CD4-positive, alpha-beta T cell treated with Interleukin-2 at 100 ng/mL for 4 hours (primary cell): ENCODE data around the gene RMI2.
A peak's percentile ranks its signal among the peaks of the same experiment; 100 is the strongest.

Source experiments
- DNase-seq: peaks from one replicate; pipeline ENCODE4 v3.0.0-alpha.2; 2020; ENCODE audit warnings: low spot score

Gene RMI2

DNA sequence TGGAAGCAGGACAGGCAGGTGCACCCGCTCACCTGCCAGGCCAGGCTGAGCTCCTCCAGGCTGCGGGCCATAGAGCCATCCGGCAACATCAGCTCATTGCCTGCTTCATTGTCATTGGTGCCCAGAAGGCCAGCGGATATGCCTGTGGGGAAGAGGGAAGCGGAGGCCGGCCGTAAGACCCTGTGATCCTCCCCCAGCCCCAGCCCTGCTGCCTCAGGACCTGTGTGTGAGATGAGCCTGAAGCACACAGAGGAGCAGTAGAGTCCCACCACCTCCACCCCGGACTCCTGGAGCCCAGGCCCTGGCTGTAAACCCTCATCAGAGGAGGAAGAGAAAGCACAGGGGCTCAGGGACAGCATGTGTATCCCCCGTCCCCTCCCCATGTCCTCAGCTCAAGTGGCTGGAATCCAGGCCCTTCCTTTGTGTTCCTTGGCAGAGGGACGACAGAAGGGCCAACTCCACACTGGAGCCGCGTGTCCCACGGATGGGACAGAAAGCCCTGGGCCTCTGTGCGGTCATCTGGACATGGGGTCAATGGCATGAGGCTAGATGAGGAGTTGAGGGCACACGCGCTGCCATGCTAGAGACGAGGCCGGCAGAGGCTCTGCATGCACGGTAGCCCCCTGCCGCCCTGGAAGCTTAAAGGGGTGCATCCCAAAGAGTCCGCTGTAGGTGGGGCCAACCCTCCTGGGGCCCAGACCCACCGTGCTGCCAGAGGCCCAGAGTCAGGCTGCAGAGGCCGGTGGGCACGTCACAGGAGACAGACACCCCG lies 39.1 kb downstream of the RMI2 start:
- DNase-seq = no peak

DNA sequence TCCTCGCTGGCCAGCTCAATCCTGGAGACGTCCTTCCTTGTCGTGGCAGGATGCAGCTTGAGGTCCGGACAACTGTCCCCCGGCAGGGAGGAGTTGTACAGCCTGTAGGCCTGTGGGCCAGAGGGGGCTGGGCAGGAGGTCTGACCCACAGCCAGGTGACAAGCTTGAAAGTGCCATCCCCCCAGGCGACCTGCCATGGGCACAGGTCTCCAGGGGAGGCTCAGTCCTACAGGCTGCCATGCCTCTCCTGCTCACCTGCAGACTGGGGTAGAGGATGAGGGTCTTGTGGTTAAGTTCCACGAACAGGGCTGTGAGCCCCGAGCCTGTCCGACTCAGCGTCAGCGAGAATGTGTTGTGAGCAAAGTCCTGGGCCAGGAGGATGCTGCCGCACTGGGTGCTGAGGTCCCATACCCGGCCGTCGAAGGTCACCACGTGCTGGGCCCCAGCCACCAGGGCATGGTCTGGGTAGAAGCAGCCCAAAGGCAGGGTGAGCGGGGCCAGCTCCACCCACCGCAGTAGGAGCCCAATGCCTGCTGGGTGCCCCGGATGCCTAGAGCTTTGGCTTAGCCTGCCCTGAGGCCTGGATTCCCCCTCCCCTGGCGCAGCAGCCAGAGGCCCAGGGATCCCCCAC lies 39.8 kb downstream of the RMI2 start:
- DNase-seq = no peak

DNA sequence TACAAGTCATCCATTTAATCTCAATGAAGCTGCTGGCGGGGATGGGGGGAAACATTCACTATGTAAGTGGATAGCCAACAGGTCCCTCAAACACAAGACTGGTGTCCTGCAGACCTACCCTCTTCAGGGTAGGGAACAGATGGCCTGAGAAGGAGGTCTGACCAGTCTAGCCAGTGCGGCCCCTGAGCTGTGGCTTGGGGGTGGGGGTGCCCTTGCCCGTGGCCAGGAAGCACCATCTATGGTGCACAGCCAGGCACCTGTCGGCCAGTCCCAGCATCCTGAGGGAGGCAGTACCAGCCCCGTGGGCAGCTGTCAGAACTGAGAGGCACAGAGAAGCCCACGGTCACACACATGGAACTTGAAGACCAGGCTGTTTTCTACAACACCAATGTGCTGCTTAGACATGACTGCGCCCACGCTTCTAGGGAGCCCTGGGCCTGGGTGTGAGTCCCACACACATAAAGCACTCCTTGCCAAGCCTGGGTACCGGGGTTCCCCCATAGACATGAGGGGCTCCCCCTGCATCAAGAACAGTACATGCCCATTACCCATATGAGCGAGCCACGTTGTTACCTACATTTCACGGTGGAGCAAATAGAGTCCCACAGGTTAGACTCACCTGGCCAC lies 40.9 kb downstream of the RMI2 start:
- DNase-seq = no peak

DNA sequence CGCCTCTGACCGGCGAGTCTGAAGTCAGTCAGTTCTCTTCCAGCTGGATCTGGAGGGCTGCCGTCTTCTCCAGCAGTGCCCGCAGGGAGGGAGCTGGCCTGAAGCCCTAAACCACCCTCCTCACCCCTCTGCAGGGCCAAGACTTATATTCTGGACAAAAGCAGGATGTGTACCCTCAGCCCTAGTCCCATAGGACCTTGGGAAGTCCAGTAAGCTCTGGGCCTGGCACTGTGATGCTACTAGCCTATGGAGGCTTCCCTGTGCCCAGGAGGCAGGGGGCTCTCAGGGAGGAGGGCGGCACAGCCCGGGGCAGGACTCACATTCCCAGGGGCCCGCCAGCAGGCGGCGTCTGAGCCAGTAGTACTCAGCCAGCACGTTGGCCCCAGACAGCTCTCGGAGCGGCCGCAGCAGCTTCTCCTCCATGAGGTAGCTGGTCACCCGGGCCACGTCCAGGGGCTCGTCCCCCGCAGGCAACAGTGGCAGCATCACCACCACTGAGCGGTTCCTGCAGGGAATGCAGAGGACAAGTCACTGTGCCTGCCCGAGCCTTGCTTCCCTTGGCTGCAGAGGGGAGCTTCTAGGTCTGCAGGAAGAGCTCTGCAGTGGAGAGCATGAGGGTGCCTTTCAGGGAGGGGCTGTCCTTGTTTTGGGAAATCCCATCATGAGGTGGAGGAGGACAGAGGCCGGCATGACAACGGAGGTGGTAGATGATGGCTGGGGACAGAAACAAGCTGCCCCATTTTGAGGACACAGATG lies 41.7 kb downstream of the RMI2 start:
- no peak for DNase-seq

DNA sequence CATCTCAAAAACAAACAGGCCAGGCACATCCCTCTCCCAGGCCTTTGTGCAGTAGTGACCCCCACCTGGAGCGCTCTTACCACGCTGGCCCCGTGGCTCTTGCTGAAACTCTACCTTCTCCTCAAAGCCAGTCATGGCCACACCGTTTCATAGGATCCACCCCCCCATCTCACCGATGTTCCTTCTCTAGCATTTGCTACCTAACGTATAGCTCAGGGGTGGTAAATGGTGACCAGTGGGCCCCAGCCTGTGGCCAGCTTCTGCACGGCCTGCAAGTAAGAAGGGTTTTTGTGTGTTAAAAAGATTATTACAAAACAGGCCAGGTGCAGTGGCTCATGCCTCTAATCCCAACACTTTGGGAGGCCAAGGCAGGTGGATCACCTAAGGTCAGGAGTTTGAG lies 43.8 kb downstream of the RMI2 start:
- DNase-seq = no peak

DNA sequence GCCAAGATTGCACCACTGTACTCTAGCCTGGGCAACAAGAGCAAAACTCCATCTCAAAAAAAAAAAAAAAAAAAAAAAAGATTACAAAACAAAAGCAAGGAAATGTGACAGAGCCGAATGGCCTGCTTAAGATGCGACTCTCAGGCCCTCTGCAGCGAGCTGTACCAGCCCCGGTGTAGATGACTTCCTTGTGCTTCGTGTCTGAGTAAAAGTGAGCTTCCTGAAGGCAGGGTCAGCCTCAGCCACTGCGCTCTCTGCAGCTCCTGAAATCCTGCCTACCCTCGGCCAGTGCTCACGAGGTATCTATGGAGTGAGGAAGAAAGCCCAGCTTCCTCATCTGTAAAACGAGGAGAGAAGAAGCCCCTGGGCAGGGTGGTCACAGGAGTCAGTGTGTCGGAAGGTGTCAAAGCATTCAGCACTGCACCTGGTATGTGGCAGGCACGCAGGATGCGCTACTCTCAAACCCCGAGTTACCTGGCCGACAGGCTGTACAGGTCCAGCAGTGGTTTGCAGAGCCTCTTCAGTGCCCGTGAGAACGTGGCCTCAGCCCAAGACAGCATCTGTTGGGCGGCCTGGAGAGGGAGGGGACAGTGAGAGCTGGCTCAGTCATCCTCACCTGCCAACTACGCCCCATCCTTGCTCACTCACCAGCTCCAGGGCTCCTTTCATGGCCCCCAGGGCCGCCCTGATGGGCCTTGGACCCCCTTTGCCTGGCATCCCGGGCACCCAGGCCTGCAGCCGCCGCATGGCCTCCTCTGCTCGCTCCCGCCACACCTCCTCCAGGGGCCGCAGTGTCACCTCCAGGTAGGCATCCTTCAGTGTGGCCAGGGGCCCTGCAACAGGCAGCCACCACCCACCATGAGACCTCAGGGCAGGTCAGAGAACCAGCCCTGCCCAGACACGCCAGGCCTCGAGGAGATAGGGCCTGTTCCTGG lies 44.6 kb downstream of the RMI2 start:
- DNase-seq = no peak

DNA sequence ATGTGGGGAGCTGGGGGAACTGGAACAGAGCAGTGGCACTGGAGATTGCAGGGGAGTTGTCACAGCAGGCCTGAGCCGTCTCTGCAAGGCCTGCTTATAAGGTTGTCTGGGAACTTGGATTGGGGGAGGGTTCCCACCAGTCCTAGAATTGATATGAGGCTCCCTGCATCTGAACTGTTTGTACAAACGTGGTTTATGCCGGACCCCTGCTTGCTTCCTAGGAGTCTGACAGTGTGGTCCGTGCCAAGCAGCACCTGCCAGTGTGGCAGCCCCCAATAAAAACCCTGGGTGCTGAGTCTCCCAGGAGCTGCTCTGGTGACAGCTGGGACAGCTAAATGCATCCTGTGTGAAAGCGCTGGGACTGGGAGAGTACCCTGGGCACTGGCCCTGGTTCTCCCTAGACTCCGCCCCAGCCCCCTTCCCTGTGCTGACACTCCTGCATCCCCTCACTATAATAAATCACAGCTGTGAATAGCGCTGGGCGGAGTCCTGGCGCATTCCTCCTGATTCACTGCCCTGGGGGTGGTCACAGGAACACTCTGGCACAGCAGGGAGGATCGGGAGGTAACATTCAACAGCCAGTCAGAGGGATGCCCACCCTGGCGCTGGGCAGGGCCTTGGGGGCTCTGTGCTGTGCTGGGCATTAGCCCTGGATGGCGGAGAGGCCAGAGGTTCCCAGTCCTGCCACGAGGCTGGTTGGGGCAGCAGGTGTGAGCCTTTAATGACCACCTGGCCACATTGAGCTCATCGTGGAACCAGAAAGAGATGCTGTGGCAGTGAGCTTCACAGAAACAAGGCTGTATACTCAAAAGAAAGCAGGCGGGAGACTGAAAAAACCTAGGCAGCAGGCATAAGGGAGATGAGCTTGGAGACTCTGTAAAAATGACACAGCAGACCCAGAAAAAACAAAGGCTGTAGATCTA lies 45.6 kb downstream of the RMI2 start:
- DNase-seq = no peak

DNA sequence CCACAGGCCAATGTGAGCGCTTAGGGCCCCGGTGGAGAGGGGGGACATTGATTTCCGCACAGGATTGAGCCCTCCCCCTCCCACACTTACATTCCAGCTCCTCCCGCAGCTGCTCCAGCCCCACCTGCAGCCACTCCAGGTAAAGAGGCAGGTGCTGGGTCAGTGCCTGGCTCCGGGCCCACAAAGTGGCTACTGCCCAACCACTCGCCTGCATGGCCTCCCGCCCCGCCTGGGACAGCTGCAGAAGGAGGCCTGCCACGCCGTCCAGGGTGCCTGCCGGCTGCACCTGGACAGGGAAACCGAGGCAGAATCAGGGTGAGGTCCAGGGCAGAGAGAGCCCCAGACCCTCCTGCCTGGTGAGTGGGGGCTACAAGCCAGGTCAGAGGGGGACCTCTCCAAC lies 46.3 kb downstream of the RMI2 start:
- DNase-seq = no peak

DNA sequence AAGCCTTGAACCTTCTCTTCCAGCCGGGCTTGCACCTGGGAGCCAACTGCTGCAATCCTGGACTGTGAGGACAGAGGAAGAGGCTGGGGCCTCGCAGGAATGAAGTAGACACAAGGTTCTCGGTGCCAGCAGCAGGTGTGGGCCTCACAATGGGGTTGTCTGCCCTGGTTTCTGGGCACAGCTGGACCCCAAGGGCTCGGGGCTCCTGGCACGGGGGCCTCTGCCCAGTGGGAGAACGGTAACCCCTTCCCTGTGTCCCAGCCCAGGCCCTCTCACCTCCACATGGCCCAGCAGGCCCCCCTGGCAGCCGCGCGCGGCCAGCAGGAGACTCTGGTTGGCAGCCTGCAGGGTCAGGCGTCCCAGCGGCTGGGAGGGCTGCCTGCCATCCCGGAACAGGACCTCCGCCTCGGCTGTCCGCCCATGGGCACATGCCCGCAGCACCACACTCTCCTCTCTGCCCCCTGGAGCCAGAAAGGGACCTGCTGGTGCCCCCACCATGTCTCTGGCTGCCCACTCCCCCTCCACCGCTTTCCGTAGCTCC lies 46.9 kb downstream of the RMI2 start:
- no peak for DNase-seq

DNA sequence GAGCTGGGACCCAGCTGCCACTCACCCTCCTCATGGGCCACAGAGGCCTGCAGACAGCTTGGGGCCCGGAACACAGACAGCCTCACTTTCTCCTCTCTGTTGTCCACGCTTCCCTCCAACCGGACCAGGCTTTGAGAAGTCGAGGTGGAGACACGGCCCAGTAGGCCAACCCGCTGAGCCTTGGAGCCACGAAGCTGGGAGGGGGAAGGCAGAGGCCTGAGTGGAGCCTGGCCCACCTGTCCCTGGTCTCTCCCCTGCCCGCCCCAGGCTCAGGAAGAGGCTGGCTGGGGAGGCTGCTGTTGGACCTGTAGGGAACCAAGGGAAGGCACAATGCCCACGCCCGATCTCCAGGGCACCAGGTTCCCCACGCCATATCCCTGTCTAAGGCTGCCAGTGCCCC lies 48.1 kb downstream of the RMI2 start:
- no peak for DNase-seq

DNA sequence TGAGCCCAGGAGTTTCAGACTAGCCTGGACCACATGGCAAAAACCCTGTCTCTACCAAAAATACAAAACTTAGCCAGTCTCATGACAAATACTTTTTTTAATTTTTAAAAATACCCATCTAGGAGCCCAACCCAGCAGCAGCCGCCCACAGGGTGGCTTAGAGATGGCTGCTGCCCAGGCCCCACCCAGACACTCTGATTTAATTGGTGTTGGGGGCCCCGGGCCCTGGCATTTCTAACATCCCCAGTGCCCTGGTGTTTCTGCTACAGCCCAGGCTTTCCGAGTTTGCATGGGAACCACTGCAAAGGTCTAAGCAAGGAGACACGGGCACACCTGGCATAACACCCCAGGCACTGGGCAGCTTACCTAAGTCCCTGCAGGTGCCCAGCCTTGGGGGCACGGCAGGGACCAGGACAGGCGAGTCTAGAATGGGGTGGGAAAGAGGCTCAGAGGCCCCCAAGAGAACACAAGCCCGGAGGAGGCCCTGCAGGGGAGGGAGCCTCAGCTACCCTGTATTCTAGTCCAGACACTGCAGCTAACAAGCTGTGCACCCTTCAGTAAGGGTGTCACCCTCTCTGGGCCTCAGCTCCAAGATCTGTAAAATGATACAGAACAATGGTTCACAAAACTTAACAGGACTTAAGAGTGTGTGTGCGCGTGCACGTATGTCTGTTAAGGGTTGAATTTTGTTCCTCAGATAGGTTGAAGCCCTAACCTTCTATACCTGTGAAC lies 48.8 kb downstream of the RMI2 start:
- no peak for DNase-seq

DNA sequence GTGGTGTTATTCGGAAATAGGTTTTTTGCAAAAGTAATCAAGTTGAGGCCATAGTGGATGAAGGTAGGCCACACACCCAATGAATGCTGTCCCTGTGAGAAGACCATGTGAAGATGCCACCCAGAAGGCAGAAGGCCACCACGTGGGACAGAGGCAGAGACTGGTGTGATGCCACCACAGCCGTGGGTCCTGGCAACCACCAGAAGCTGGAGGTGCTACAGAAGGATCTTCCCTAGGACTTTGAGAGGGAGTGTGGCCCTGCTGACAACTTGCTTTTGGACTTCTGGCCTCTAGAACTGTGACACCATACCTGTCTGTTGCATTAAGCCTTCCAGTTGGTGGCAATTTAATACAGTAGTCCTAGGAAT lies 49.3 kb downstream of the RMI2 start:
- DNase-seq = no peak

DNA sequence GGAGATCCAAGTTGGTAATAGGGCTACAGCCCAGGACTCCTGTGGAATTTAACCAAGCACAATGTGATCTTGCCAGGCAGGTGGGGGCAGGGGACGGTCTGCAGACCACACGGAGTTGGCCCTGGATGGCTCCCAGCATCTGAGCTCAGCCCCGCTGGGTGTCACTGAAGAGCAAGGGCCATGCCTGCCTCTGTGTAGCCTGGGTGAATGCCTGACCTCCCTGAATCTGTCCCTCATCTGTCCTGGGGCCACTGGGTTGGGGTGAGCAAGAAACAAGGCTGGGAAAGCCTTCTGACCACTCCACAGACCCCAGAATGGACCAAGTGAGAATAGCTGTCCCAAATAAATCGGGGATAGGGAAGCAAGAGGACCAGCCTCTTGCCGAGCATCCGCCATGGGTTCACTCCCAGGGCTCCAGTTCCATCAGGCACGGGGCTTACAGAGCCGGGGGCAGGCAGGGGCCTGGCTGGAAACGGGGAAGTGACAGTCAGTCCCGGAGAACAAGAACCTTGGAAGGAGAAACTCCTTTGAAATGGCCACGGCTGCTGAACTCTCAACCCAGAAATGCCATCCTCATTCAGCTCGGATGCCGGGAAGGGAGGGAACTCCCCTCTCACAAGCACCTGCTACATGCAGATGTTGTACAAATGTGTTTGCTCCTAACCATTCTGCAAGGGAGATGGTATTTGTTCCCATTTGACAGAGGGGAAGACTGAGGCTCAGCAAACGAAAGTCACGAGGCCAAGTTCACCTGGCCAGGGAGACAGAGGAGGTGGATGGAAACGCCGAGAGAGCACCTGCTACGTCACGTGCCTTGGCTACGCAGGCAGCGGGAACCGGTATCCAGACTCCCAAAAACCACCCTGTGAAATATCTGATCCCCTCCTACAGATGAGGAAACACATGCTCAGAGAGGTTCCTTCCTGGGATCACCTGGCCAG lies 50.0 kb downstream of the RMI2 start:
- DNase-seq = no peak

DNA sequence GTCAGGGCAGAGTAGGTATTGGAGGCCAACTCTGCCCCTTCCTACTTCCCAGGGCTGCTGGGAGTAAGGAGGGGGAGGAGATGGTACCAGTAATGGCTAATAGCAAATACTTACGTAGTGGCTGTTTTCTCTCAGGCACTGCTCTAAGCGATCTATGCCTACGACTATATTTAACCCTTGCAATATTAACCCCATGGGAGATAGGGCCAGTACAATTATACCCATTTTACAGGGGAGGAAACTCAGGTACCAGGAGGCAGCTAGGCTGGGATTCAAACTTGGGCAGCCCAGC lies 50.6 kb downstream of the RMI2 start:
- DNase-seq = no peak

DNA sequence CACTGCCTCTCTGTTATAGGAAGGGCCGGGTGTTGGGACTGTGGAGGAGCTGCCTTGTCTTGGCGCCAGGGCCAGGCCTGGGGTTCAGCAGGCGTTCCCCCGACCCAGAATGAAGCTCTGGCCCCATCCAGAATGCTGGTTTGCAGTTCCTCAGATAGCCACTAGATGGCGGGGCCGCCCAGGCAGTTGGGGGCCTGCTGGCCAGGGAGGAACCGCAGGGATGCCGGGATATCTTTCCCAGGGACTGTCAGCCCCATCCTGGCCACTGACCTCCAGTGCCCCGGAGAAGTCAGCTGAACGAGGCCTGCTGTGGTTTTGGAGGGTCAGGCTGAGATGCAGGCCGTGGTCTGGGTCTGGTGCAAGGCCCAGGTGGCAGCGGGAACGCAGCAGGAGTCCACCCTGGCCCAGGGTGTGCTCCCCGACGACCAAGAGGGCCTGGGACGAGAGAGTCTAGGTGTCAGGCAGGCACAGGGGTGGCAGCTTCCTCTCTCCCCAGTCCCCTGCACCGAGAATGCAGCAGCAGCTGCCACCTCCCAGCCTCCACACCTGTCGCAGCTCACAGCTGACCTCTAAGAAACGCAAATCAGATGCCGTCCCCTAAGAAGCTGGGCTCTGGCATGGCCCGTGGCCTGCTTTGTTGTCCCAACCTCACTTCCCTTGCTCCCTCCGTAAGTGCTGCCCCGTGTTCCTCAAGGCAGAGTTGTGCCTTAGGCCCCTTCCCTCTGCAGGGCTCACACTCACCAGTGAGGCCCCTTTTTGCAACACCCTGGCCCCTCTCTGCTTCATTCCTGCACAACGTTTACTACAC lies 51.2 kb downstream of the RMI2 start:
- DNase-seq = peak; percentile 61

DNA sequence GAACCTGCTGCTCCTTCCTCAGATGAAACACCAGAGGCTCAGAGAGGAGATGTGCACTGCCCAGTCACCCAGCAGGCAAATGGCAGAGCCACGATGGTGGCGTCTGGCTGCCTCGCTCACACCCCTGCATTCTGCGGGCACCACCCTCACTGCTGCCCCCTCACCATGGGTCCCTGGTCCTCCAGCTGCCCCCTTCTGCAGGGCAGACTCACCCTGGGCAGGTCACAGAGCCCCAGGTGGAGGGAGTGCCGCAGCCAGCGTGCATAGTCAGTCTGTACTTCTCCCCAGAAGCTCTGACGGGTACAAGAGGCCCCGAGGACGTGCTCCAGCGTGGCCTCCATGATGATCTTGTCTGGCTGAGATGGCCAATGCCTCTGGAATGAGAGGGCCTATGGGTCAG lies 52.9 kb downstream of the RMI2 start:
- DNase-seq = no peak

DNA sequence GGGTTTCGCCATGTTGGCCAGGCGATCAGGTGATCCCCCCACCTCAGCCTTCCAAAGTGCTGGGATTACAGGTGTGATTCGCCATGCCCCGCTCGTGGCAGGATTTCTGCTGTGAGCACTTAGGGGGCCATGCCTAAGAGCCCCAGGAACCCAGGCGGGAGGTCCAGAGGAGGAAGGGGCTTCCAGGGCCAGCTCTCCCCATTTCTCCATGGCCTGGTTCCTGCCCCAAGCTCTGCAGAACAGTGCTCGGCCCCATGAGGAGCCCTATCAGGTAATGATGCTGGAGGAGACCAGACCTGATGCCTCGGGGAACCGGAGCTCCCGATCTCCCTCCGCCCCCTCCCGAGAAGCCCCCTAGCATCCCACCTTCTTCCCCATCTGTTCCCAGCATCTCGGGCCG lies 53.6 kb downstream of the RMI2 start:
- no peak for DNase-seq
